Fibroblast of skin of back (primary cell): Measurements from ENCODE around the gene VSNL1.

ENCODE experiments used
- DNase-seq: peaks from one replicate; pipeline ENCODE4 v3.0.0-alpha.2; 2013

VSNL1 gene

GRCh38 chr2:17583646-17584045 lies 43.1 kb downstream of the VSNL1 start:
- DNase-seq = no peak

GRCh38 chr2:17584689-17585088 lies 44.2 kb downstream of the VSNL1 start:
- DNase-seq = no peak

- DNase-seq = no peak
Measured at GRCh38 chr2:17587469-17587868, 47.0 kb downstream of the VSNL1 start.

GRCh38 chr2:17588031-17588430 lies 47.5 kb downstream of the VSNL1 start:
- no peak for DNase-seq

GRCh38 chr2:17589406-17590035 lies 49.0 kb downstream of the VSNL1 start:
- DNase-seq = no peak

- no peak for DNase-seq
Measured at GRCh38 chr2:17590342-17590911, 49.9 kb downstream of the VSNL1 start.

GRCh38 chr2:17591846-17592245 lies 51.4 kb downstream of the VSNL1 start:
- DNase-seq = no peak

- no peak for DNase-seq
Measured at GRCh38 chr2:17592731-17593409, 52.4 kb downstream of the VSNL1 start.

GRCh38 chr2:17593445-17593840 lies 52.9 kb downstream of the VSNL1 start:
- no peak for DNase-seq

- no peak for DNase-seq
Measured at GRCh38 chr2:17593841-17594491, 53.5 kb downstream of the VSNL1 start.

GRCh38 chr2:17594533-17595401 lies 54.3 kb downstream of the VSNL1 start:
- DNase-seq = peak; percentile 53

GRCh38 chr2:17599617-17600016 lies 59.1 kb downstream of the VSNL1 start:
- DNase-seq = no peak

GRCh38 chr2:17600556-17601204 lies 60.2 kb downstream of the VSNL1 start:
- DNase-seq = no peak

- no peak for DNase-seq
Measured at GRCh38 chr2:17604050-17604449, 63.6 kb downstream of the VSNL1 start.

GRCh38 chr2:17605696-17606095 lies 65.2 kb downstream of the VSNL1 start:
- DNase-seq = no peak

GRCh38 chr2:17606851-17607250 lies 66.4 kb downstream of the VSNL1 start:
- DNase-seq = no peak

- DNase-seq = no peak
Measured at GRCh38 chr2:17607379-17607778, 66.9 kb downstream of the VSNL1 start.

GRCh38 chr2:17608251-17608650 lies 67.8 kb downstream of the VSNL1 start:
- no peak for DNase-seq

GRCh38 chr2:17610521-17610920 lies 70.0 kb downstream of the VSNL1 start:
- DNase-seq = peak; percentile 54

- no peak for DNase-seq
Measured at GRCh38 chr2:17611036-17611435, 70.5 kb downstream of the VSNL1 start.

- no peak for DNase-seq
Measured at GRCh38 chr2:17614174-17614930, 73.9 kb downstream of the VSNL1 start.
